Central memory CD8-positive, alpha-beta T cell (primary cell): Measurements from ENCODE around the gene TRIP12.
"Not testable (repeated sequence)": the region's sequence is repeated elsewhere in the genome, so short reads cannot be mapped to it uniquely, and the experiment has no call there.

Experiments used
- ATAC-seq: fragments of 150-1000 bp; cut with Tn5 transposase; replicated peaks from 2 replicates; pipeline ENCODE4 v1.10.0; 2022; ENCODE audit warnings: mild to moderate bottlenecking, moderate FRiP score, moderate number of reproducible peaks; ENCODE audit not compliant: poor library complexity, severe bottlenecking; ENCODE audit errors: extremely low read depth
- DNase-seq, 2 donors: peaks; one replicate each; pipeline ENCODE4 v3.0.0; 2021; ENCODE audit warnings: low spot score in 2 of 2
- H3K27ac Mint-ChIP-seq: one replicate; pipeline ENCODE4 v1.8.0; 2022; ENCODE audit warnings: low read depth, mild to moderate bottlenecking, moderate library complexity, mixed read lengths
- H3K27me3 Mint-ChIP-seq: one replicate; pipeline ENCODE4 v1.8.0; 2022; ENCODE audit warnings: mixed read lengths
- H3K36me3 Mint-ChIP-seq: one replicate; pipeline ENCODE4 v1.8.0; 2022; ENCODE audit warnings: mild to moderate bottlenecking, moderate library complexity, mixed read lengths; ENCODE audit not compliant: insufficient read depth
- H3K4me1 Mint-ChIP-seq: one replicate; pipeline ENCODE4 v1.8.0; 2022; ENCODE audit warnings: mixed read lengths
- H3K4me3 Mint-ChIP-seq: one replicate; pipeline ENCODE4 v1.8.0; 2022; ENCODE audit warnings: mild to moderate bottlenecking, moderate library complexity, mixed read lengths
- H3K9me3 Mint-ChIP-seq: one replicate; pipeline ENCODE4 v1.8.0; 2022; ENCODE audit warnings: mixed read lengths

The TRIP12 gene

GRCh38 chr2:229921892-229922448, at the start of gene TRIP12:
Gene TRIP12 (minus strand): TSS chr2:229922009. CDS start chr2:229880079, 41,930 bp downstream.
- peak within 1 kb of the TSS; percentile 95 for H3K27ac Mint-ChIP-seq
- peaks cover 41% of the 10 kb centered on the region for H3K36me3 Mint-ChIP-seq
- H3K4me1 Mint-ChIP-seq: peaks cover 38% of the 10 kb centered on the region
- no peaks in the 10 kb centered on the region for H3K27me3 Mint-ChIP-seq
- DNase-seq (peak; percentile 88 to 90), ATAC-seq (peak; percentile 63)
- H3K4me3 Mint-ChIP-seq: peak within 1 kb of the TSS; percentile 97
- H3K9me3 Mint-ChIP-seq: no peaks in the 10 kb centered on the region

- no peaks in the 10 kb centered on the region for H3K36me3 Mint-ChIP-seq
- no peaks in the 10 kb centered on the region for H3K4me1 Mint-ChIP-seq
- H3K27me3 Mint-ChIP-seq: no peaks in the 10 kb centered on the region
- DNase-seq (no peak), ATAC-seq (no peak)
- no peaks in the 10 kb centered on the region for H3K9me3 Mint-ChIP-seq
- H3K27ac Mint-ChIP-seq: no peak overlapping the region
- no peak overlapping the region for H3K4me3 Mint-ChIP-seq
These were observed 49.5 kb upstream of the TRIP12 start for GRCh38 chr2:229971298-229971790.

DNA sequence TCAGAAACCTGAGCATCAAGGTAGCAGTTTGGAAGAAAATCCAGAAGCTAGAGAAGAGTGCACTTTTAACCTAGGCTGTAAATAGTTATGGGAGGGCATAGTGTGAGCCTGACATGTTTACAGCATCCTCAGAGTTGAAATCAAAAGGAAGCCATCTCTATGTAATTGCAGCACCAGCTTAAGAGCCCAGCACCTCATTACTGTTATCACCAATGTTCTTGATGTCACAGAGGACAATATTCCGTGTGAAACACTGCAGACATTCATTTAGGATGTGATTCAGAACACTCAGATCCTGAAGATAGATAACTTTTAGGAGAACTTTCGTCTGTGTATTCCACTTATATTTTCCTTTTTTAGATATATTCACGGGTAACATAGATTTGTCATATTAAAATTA, 48.6 kb upstream of the TRIP12 start:
- H3K4me3 Mint-ChIP-seq: no peak overlapping the region
- no peak overlapping the region for H3K27ac Mint-ChIP-seq
- DNase-seq (no peak), ATAC-seq (no peak)
- no peaks in the 10 kb centered on the region for H3K27me3 Mint-ChIP-seq
- no peaks in the 10 kb centered on the region for H3K9me3 Mint-ChIP-seq
- H3K4me1 Mint-ChIP-seq: no peaks in the 10 kb centered on the region
- no peaks in the 10 kb centered on the region for H3K36me3 Mint-ChIP-seq

- Mint-ChIP-seq H3K4me3 (no peak overlapping the region), H3K27me3 (no peaks in the 10 kb centered on the region), H3K9me3 (no peaks in the 10 kb centered on the region), H3K27ac (no peak overlapping the region), H3K36me3 (no peaks in the 10 kb centered on the region), H3K4me1 (no peaks in the 10 kb centered on the region)
- ATAC-seq (no peak), DNase-seq (no peak)
These were observed 48.1 kb upstream of the TRIP12 start for GRCh38 chr2:229969921-229970320.

- ATAC-seq, H3K27me3 Mint-ChIP-seq, H3K36me3 Mint-ChIP-seq, H3K4me1 Mint-ChIP-seq, DNase-seq, H3K27ac Mint-ChIP-seq, H3K9me3 Mint-ChIP-seq, H3K4me3 Mint-ChIP-seq: not testable (repeated sequence)
These were observed 41.8 kb upstream of the TRIP12 start for GRCh38 chr2:229963596-229963995.

GRCh38 chr2:229956491-229956890, 34.7 kb upstream of the TRIP12 start:
- H3K4me1 Mint-ChIP-seq: no peaks in the 10 kb centered on the region
- no peak overlapping the region for H3K27ac Mint-ChIP-seq
- H3K9me3 Mint-ChIP-seq: no peaks in the 10 kb centered on the region
- no peak overlapping the region for H3K4me3 Mint-ChIP-seq
- DNase-seq: no peak
- no peak for ATAC-seq
- H3K36me3 Mint-ChIP-seq: no peaks in the 10 kb centered on the region
- H3K27me3 Mint-ChIP-seq: no peaks in the 10 kb centered on the region

GRCh38 chr2:229955663-229956062, 33.9 kb upstream of the TRIP12 start:
- Mint-ChIP-seq H3K27ac (no peak overlapping the region), H3K4me1 (no peaks in the 10 kb centered on the region), H3K27me3 (no peaks in the 10 kb centered on the region), H3K9me3 (no peaks in the 10 kb centered on the region), H3K4me3 (no peak overlapping the region), H3K36me3 (no peaks in the 10 kb centered on the region)
- no peak for ATAC-seq
- no peak for DNase-seq

- Mint-ChIP-seq H3K36me3 (no peaks in the 10 kb centered on the region), H3K27ac (no peak overlapping the region), H3K4me1 (no peaks in the 10 kb centered on the region), H3K4me3 (no peak overlapping the region), H3K27me3 (no peaks in the 10 kb centered on the region), H3K9me3 (no peaks in the 10 kb centered on the region)
- no peak for DNase-seq
- no peak for ATAC-seq
These were observed 30.5 kb upstream of the TRIP12 start for GRCh38 chr2:229952256-229952835.

DNA sequence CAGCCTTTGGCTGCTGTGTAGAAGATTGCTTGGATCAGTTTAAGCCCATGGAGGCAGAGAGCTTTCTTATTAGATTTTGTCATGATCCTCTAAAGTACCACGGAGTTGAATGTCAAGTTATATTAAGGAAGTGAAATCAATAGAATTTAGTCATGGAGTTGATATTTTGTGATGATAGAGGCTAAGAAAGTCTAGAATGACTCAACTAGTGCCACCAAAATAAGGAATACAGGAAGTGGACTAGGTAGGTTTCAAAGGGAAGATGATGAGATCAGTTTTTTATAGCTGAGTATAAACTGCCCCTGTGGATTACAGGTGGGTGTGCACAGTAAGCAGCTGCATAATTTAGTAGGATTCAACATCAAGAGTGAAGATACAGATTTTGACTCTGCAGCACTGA, 25.7 kb upstream of the TRIP12 start:
- Mint-ChIP-seq H3K4me1 (peaks cover 5% of the 10 kb centered on the region), H3K36me3 (peaks cover 2% of the 10 kb centered on the region), H3K4me3 (no peak overlapping the region), H3K27me3 (no peaks in the 10 kb centered on the region), H3K9me3 (no peaks in the 10 kb centered on the region), H3K27ac (no peak overlapping the region)
- no peak for ATAC-seq
- DNase-seq: no peak

DNA sequence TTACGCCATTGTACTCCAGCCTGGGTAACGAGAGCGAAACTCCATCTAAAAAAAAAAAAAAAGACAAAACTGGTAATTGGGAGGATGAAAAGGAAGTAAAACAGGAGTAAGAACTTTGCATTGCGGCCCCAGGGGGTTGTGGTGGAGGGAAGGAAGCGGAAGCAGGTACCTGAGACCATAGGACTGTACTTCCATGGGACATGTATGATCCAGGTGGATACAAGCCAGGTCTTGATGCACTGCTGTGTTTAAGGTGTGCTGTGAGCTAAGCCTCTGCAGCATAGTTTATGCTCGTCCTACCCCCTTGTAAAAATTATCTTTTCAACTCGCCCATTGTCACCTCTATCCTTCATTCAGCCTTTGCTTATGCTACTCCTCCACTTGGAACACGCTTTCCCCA, 24.2 kb upstream of the TRIP12 start:
- ATAC-seq (no peak), DNase-seq (no peak)
- peaks cover 5% of the 10 kb centered on the region for H3K4me1 Mint-ChIP-seq
- no peak overlapping the region for H3K4me3 Mint-ChIP-seq
- peaks cover 2% of the 10 kb centered on the region for H3K36me3 Mint-ChIP-seq
- H3K27me3 Mint-ChIP-seq: no peaks in the 10 kb centered on the region
- no peaks in the 10 kb centered on the region for H3K9me3 Mint-ChIP-seq
- no peak overlapping the region for H3K27ac Mint-ChIP-seq

- ATAC-seq: no peak
- Mint-ChIP-seq H3K36me3 (peaks cover 2% of the 10 kb centered on the region), H3K4me3 (no peak overlapping the region), H3K9me3 (no peaks in the 10 kb centered on the region), H3K27ac (no peak overlapping the region), H3K27me3 (no peaks in the 10 kb centered on the region), H3K4me1 (peaks cover 5% of the 10 kb centered on the region)
- no peak for DNase-seq
These were observed 22.1 kb upstream of the TRIP12 start for GRCh38 chr2:229943770-229944449.

DNA sequence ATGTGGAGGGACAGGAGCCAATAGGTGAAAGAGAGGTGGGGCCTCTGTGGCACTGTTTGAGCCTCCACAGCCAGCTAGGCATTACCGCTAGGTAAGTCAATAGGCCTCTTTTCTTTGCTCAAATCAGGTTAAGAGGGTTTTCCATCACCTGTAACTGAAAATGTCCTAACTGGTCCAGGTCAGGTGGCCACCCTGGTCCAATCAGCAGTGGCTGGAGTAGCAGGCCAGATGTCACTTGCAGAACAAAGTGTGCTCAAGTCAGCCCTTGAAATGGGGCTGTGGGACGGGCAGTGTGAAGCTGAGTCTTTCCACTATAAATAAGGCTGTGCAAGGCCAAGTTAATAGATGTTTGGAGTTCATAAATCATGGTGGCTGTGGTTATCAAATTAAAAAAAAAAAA, 21.4 kb upstream of the TRIP12 start:
- H3K27ac Mint-ChIP-seq: no peak overlapping the region
- peaks cover 5% of the 10 kb centered on the region for H3K4me1 Mint-ChIP-seq
- H3K9me3 Mint-ChIP-seq: no peaks in the 10 kb centered on the region

GRCh38 chr2:229942671-229943070, 20.9 kb upstream of the TRIP12 start:
- Mint-ChIP-seq H3K4me1 (peaks cover 5% of the 10 kb centered on the region), H3K9me3 (no peaks in the 10 kb centered on the region), H3K4me3 (no peak overlapping the region), H3K36me3 (peaks cover 2% of the 10 kb centered on the region), H3K27ac (no peak overlapping the region), H3K27me3 (no peaks in the 10 kb centered on the region)
- ATAC-seq (no peak), DNase-seq (no peak)

More for the DNA sequence above, 21.4 kb upstream of the TRIP12 start:
- ATAC-seq (no peak), DNase-seq (no peak)
- Mint-ChIP-seq H3K4me3 (no peak overlapping the region), H3K27me3 (no peaks in the 10 kb centered on the region), H3K36me3 (peaks cover 2% of the 10 kb centered on the region)
